ENCODE measurements around the gene PTK7.
"Not testable (repeated sequence)": the region's sequence is repeated elsewhere in the genome, so short reads cannot be mapped to it uniquely, and the experiment has no call there.

PTK7 gene

DNA sequence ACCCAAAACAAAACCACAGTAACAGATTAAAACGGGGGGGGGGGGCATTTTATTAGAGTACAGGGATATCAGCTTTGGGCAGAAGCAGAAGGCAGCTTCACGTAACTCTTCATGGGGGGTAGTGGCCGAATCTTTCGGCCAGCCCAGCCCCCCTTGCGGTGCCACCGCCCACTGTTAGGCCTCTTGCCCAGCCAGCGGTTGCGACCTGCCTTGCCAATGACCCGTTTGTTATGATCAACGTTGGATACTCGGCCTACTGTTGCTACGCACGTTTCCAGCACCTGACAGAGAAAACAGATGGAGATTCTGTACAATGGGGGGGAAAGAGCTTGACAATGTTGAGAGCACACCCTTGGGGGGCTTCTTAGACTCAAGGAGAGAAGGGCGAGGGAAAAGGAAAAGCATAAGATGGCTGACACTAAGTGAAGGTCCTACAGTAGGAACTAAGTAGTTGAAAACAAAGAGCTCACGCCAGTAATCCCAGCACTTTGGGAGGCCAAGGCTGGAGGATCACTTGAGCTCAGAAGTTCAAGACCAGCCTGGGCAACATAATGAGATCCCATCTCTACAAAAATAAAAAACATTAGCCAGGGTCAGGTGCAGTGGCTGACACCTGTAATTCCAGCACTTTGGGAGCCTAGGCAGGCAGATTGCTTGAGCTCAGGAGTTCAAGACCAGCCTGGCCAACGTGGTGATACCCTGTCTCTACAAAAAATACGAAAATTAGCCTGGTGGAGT is 21.7 kb upstream of the PTK7 start:
- no peak for DNase-seq

- no peak for DNase-seq
Measured at GRCh38 chr6:43055966-43056365, 20.1 kb upstream of the PTK7 start.

- peak; percentile 34 to 62 (median 37) for DNase-seq
Measured at GRCh38 chr6:43058531-43058930, 17.6 kb upstream of the PTK7 start.

DNA sequence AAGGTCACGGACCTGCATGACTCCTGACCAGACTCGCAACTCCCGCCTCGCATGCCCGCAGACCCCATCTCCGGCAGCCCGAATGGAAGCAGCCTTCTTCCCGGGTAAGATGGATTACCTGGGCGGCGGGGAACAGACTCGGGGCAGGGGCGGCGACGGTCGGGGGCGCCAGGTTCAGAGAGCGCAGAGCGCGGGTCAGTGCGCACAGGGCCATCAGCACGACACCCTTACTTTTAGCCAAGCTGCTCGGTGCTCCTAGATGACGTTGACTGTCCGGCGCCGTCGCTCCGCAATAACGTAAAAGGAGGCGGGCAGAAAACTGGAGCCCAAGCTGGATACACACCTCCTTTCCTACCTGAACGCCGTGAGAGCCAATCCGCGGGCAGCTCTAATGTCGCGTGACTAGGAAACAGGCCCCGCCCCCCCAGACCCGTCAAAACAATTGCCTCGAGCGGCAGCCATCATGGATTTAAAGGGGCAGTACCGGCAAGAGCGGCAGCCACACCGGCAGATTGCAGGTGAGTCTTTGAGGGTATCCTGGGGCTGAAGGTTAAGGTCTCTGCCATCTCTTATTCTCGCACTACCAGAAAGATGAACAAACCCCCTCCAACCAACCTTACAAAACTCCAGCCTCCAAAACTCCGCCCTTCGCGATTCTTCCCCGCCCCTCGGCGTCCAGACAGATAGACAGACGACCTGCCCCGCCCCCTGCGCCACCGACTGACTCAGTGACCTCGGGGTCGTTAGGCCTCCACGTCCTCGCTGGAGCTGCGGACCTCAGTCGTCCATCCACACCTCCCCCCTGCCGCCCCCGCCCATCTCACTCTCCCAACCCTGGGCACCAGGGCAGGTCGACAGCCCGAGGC is 16.7 kb upstream of the PTK7 start, which contains the start of the genes KLC4 and MRPL2:
Gene KLC4 (plus strand): TSS at position 464 of the 866 bp plus-strand sequence. CDS start 1,705 bp downstream, outside the sequence.
Gene MRPL2 (minus strand): TSS at position 267 of the 866 bp plus-strand sequence. CDS start 53 bp downstream, at position 214.
- DNase-seq = peak; percentile 98 to 99 (median 98)

DNA sequence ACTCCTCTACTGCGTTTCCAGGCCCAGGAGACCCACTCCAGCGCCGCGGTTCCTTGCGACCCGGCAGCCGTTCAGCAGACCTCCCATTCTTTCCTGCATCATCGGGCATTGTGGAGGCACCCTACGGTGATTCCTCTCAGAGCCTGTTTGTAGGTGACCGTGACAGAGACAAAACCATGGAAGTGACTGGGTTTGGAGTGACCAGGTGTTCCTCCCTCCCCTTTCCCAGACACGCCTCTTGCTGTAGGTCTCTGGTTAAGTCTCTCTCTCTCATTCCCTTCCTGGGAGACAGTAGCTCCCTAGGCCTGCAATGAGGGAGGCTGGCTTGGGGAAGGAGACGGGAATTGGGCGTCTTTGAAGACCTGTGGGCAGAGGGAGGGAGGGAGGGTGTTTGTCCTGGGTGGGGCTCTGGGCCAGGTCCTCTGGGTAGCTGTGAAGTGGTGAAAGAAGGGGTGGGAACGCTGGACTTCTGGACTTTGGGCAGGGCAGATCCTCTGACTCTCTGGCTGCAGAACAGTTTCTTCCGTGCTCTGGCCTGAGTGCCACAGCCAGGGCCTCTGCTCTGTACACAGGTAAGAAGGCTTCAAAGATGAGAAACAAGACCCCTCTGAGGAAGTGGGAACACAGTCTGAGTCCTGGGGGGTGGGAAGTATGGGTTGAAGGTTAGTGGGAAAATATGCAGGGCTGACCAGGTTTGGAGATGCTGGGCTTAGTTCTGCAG is 15.9 kb upstream of the PTK7 start:
- DNase-seq = peak in 1 of 4 experiments; percentile 15

DNA sequence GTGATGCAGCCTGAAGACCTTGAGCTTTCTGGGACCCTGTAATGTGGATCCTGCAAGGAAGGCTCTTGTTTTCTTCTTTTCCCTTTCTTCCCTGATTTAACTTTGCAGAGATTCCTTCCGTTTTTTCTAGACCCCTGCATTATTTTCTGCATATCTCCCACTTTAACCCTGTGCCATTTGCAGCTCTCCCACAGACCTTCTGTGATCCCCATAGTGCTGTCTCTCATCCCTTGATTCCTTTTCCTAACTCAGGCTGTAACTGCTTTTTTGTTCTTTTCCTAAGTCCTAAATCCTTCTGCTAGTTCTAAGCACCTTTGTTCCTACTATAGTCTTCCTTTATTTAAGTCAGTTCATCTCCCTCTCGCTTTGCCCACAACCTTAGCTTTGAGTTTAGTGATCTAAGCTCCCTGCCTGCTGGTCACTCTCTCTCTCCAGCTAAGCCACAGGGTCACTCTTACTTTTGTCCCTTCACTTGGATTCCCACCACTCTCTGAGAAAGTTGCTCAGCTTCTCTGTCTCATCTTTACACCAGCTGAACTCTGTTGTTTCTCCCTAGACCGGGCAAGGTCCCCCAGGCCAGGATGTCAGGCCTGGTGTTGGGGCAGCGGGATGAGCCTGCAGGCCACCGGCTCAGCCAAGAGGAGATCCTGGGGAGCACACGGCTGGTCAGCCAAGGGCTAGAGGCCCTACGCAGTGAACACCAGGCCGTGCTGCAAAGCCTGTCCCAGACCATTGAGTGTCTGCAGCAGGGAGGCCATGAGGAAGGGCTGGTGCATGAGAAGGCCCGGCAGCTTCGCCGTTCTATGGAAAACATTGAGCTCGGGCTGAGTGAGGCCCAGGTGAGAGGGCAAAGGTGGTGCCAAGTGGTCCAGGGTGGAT is 15.1 kb upstream of the PTK7 start:
- DNase-seq = no peak

- no peak for DNase-seq
Measured at GRCh38 chr6:43061861-43062260, 14.3 kb upstream of the PTK7 start.

DNA sequence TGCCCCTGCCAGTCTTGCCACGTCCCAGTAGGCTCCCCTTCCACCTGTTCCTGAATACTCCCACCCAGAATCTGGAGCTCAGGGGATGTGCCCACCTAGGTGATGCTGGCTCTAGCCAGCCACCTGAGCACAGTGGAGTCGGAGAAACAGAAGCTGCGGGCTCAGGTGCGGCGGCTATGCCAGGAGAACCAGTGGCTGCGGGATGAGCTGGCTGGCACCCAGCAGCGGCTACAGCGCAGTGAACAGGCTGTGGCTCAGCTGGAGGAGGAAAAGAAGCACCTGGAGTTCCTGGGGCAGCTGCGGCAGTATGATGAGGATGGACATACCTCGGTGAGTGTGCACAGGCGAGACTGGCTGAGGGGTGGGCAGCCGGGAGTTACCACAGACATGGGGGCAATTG is 13.3 kb upstream of the PTK7 start:
- no peak for DNase-seq

- DNase-seq = peak in 3 of 4 experiments; percentile 47 to 55 (median 52)
Measured at GRCh38 chr6:43070028-43070632, 6.0 kb upstream of the PTK7 start.

DNA sequence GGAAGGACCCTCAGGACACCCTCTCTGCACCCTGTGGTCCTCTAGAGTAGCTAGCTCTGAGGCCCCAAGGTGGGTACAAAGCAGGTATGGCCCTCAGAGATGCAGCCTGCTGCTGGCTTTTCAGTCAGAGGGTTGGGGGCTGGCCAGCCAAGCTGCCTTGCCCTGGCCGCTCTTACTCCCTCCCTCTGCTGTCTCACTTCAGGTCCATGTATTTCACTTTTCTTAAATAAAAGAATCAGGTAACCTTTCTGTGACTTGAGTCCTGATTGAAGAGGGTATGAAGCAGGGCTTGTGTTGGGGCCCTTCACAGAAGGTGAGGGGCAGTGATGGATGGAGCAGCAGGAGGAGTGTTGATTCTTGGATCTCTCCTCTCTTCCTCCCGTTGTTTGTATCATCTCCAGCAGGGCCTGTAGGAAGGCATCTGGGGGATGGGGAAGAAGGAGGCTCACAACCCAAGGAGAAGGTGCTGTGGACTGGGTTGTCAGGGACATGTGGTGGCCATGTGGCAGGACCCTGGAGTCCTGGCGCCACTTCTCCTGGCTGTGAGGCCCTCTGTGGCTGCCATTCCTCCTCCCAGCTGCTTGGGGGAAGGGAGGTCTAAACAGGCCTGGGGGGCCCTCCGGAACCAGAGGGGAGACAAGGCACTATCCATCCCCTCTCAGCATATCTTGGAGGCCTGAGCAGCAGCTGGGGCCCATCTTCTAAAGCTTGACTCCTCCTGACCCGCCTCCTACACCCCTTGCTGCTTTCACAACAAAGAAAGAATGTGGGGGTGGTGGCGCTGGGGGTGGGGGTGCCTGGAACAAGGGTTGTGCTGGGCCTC is 1.1 kb upstream of the PTK7 start:
- no peak for DNase-seq

- DNase-seq = peak in 1 of 4 experiments; percentile 17
Measured at GRCh38 chr6:43076464-43077332, 584 bp downstream of the PTK7 start.

- DNase-seq = no peak
Measured at GRCh38 chr6:43077333-43077809, 1.3 kb downstream of the PTK7 start.

DNA sequence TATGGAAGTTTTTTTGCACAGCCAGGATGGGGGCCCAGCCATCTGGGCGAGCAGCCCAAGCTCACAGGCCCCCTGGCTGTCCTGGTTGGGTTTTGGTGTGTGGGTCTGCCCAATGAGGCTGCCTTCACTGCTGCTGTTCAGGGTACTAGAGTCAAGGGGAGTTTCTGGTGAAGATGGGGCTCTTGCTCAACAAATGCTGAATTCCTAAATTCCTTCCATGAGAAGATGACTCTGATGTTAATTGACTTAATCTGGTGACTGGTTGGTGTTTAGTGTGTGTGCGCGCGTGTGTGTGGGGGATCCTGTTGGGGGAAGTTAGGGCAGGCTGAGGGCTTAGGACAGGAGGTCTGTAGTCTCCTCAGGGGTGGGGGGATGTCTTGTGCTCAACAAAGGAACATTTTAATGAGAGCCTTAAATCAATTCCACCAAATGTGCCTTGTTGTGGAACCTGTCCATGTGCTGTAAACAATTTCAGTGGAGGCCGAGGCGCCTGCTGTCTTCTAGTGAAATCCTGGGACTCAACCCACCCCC is 1.9 kb downstream of the PTK7 start:
- DNase-seq = no peak

GRCh38 chr6:43078691-43079090 is 2.6 kb downstream of the PTK7 start:
- no peak for DNase-seq

- DNase-seq = no peak
Measured at GRCh38 chr6:43081043-43081442, 4.9 kb downstream of the PTK7 start.

GRCh38 chr6:43081922-43082321 is 5.8 kb downstream of the PTK7 start:
- DNase-seq = not testable (repeated sequence)

DNA sequence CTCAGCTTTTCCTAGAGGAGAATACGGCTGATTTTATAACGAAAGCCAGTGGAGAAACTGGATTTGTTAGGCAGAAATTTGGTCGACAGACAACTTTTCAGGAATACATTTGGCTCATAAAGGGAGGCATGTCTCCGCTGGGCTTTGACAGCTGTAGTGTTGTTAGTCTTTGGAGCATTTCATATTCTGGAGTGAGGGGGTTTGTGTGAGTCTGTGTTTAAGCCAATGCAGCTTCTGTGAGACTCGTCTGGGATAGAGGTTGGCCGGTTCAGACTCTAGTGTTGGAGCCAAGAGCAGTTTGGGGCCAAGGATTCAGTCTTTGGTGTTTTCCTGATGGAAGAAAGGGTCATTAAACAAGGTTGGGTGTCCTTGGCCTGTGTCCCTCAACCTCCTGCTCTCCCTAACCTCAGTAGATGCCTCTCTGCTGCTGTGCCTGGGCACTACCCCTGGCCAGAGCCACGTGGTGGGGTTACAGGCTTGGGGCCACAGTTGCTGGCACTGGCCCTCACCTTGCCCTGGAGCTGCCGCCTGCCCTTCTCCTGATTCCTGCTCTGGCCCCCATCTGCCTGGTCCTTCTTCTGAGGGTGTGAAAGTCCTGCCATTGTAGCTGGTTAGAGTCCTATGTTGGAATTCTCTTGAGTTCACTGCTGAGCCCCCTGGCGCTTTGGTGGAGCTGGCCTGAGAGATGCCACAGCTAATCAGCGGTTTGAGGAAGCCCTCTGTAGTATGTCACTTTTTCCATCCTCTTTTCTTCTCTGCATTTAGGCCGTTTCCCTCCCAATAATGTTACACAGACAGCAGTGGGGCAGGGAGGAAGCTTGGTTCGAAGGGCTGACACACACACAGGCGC is 6.9 kb downstream of the PTK7 start:
- DNase-seq = peak in 1 of 4 experiments; percentile 10
